Activated T-cell treated with anti-CD3 and anti-CD28 coated beads, Interleukin-2, amount 50 U/mL, for 24 hours (primary cell): ENCODE measurements around the gene CCK.
A peak's percentile ranks its signal among the peaks of the same experiment; 100 is the strongest.

Experiments
- DNase-seq: peaks from one replicate; pipeline ENCODE4 v3.0.0-alpha.2; 2020
- H3K27ac Mint-ChIP-seq: 2 replicates; pipeline ENCODE4 v1.8.0; 2020; ENCODE audit warnings: mild to moderate bottlenecking, mixed read lengths
- H3K27me3 Mint-ChIP-seq: 2 replicates; pipeline ENCODE4 v1.8.0; 2020; ENCODE audit warnings: mixed read lengths
- H3K36me3 Mint-ChIP-seq: 2 replicates; pipeline ENCODE4 v1.8.0; 2020; ENCODE audit warnings: low read depth, mixed read lengths
- H3K4me1 Mint-ChIP-seq: 2 replicates; pipeline ENCODE4 v1.8.0; 2020; ENCODE audit warnings: low read depth, mixed read lengths
- H3K4me3 Mint-ChIP-seq: 2 replicates; pipeline ENCODE4 v1.8.0; 2020; ENCODE audit warnings: mild to moderate bottlenecking, moderate library complexity, mixed read lengths
- H3K9me3 Mint-ChIP-seq: 2 replicates; pipeline ENCODE4 v1.8.0; 2020; ENCODE audit warnings: mixed read lengths

The CCK gene

DNA sequence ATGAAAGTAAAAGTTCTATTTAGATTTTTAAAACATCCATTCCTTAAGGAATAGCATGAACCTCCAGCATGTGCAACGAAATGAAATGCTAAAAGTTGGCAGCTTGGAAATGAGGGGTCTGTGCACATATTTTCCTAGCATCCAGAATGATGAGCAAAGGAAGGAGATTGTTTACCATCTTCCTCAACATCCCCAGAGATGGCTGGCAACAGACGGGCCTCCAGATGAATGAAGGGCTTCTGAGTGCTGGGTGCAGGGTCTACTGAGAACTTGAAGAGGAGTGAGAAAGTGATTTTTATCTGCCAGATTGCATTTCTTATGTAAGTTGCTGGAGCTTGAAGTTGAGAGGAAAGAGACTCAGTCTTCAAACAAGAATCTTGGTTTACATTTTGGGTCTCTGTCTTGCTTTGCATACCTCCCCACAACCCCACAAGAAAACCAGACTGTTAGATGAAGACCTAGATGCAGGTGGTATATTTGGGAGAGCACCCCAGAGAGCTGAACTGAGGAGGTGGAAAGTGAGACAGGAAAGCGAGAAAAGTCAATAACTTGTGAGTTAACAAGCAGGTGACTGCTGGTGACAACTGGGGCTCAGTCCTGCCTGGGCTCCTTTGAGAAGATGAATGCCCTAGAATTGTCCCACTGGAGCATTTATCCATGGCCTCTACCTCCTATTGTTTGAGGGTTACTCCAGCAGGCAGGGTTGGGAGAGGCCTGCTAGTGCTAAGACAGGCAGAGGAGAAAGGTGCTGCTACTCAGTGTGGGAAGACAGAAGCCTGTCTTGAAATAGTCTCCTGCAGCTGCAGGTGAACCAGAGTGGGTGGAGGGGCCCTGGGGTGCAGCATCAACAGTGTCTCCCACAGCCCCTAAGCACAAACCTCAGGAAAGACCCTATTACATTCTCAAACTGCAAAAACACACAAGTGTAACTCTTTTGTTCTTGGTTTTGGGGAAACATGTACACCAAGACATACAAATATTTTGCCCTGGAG is 10.5 kb upstream of the CCK start:
- H3K36me3 Mint-ChIP-seq = no peaks in the 10 kb centered on the region
- no peak overlapping the region for H3K27ac Mint-ChIP-seq
- H3K4me1 Mint-ChIP-seq = no peaks in the 10 kb centered on the region
- DNase-seq = no peak
- H3K27me3 Mint-ChIP-seq = no peaks in the 10 kb centered on the region
- peaks cover 22% of the 10 kb centered on the region for H3K9me3 Mint-ChIP-seq
- H3K4me3 Mint-ChIP-seq = no peak overlapping the region

DNA sequence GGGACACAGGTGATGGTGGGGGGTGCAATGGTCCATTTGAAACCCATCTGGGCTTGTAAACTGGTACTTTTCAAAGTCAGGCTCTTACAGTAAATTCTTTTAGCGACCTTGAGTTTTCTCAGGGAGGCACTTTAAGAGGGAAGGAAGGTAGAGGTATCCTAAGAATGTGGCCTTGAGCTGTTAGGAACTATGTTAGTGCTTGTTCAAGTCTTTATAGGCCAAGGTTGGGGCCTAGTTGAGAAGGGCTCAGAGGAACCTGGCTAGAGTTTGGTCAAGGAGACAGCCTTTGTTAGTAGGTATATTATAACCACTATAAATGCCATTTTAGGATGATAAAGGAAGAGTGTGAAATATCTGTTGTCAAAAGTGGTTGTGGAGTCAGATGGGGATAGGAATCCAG is 9.2 kb upstream of the CCK start:
- H3K27me3 Mint-ChIP-seq = peaks cover 10% of the 10 kb centered on the region
- H3K36me3 Mint-ChIP-seq = no peaks in the 10 kb centered on the region
- H3K27ac Mint-ChIP-seq = no peak overlapping the region
- H3K4me1 Mint-ChIP-seq = no peaks in the 10 kb centered on the region
- H3K4me3 Mint-ChIP-seq = no peak overlapping the region
- peaks cover 23% of the 10 kb centered on the region for H3K9me3 Mint-ChIP-seq
- DNase-seq = no peak

DNA sequence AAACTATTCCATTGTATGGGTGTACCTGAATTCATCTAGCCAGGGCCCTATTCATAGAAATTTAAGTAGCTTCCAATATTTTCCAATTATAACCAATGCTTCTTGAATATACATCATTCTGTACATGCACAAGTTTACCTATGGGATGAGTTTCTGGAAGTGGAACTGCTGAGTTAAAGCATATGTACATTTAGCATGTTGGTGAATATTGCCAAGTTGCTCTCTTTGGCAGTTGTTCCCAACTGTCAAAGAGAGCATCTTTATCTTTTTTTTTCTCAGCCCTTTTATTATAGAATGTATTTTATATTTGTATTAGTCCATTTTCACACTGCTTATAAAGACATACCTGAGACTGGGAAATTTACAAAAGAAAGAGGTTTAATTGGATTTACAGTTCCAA is 8.3 kb upstream of the CCK start:
- Mint-ChIP-seq H3K27me3 (peaks cover 17% of the 10 kb centered on the region), H3K9me3 (peaks cover 15% of the 10 kb centered on the region)

DNA sequence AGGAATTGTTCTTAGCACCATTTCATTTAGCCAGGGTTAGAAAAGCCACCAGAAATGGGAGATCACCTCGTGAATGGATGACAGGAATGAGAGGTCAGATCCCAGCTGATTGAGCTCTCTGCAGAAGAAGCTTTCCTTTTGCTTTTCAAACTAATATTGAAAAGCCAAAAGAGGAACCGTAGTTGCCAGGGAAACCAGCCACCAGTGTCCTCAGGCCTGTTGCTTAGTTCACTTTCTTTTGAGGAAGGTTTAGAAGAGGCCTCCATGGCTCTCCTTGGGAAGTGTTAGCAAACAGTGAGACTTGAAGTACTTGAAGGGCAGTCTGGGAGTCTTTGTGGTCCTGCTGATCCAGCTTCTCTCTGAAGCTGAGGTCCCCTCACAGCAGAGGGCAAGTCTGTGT is 7.4 kb upstream of the CCK start:
- peaks cover 11% of the 10 kb centered on the region for H3K9me3 Mint-ChIP-seq

More for the DNA sequence above, 8.3 kb upstream of the CCK start:
- no peaks in the 10 kb centered on the region for H3K36me3 Mint-ChIP-seq
- no peak overlapping the region for H3K27ac Mint-ChIP-seq
- H3K4me3 Mint-ChIP-seq = no peak overlapping the region
- DNase-seq = no peak
- H3K4me1 Mint-ChIP-seq = no peaks in the 10 kb centered on the region

DNA sequence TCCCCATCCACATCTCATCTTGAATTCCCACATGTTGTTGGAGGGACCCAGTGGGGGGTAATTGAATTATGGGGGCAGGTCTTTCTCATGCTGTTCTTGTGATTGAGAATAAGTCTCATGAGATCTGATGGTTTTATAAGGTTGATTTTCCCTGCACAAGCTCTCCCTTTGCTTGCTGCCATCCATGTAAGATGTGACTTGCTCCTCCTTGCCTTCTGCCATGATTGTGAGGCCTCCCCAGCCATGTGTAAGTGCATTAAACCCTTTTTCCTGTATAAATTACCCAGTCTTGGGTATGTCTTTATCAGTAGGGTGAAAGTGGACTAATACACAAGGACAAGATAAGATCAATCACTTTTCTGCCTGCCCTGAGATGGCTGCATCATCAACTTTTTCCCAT is 5.8 kb upstream of the CCK start:
- Mint-ChIP-seq H3K27ac (no peak overlapping the region), H3K4me1 (no peaks in the 10 kb centered on the region), H3K9me3 (peaks cover 11% of the 10 kb centered on the region), H3K27me3 (peaks cover 42% of the 10 kb centered on the region), H3K36me3 (no peaks in the 10 kb centered on the region), H3K4me3 (no peak overlapping the region)
- DNase-seq = no peak

More for the DNA sequence above, 7.4 kb upstream of the CCK start:
- Mint-ChIP-seq H3K36me3 (no peaks in the 10 kb centered on the region), H3K27me3 (peaks cover 26% of the 10 kb centered on the region), H3K4me1 (no peaks in the 10 kb centered on the region), H3K4me3 (no peak overlapping the region), H3K27ac (no peak overlapping the region)
- DNase-seq = no peak

DNA sequence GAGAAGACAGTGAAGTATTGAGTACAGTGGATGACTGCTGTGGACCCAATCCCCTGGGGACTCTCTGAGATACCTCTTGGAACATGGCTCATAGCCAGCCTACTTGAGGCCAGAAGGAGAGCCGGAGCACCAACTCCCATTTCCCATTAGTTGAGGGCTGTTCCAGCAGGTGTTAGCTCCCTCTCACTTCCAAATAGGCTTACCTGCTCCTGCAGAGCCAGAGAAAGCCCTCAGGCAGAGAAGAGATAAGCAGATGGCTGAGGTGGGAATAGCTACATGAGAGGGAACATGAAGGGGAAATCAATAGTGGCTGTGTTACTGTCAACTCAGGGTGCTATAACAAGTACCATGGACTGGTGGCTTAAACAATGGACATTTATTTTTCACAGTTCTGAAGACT is 4.6 kb upstream of the CCK start:
- H3K27ac Mint-ChIP-seq = no peak overlapping the region
- no peak for DNase-seq
- no peaks in the 10 kb centered on the region for H3K36me3 Mint-ChIP-seq
- H3K9me3 Mint-ChIP-seq = peaks cover 11% of the 10 kb centered on the region
- H3K4me1 Mint-ChIP-seq = peaks cover 2% of the 10 kb centered on the region
- H3K27me3 Mint-ChIP-seq = peaks cover 50% of the 10 kb centered on the region
- no peak overlapping the region for H3K4me3 Mint-ChIP-seq

DNA sequence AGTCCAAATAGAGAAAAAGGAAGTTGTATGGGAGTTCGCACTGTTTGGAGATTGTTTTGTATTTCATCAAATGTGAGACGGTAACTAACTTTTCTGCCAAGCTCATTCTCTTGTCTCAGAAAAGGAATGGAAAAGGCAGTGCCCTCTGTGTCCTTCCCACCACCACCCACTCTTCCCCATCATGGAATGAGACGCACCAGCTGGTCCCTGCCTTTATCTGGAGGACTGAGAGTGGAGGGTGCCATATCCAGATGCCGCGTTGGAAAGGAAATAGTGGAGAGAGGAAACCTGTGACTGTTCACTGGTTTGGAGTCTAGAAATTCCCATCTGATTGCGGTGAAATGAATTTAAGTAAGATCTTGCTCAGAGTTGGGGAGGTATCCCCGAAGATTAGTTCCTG is 3.7 kb upstream of the CCK start:
- Mint-ChIP-seq H3K4me1 (peaks cover 11% of the 10 kb centered on the region), H3K27me3 (peaks cover 59% of the 10 kb centered on the region)
- DNase-seq = no peak

DNA sequence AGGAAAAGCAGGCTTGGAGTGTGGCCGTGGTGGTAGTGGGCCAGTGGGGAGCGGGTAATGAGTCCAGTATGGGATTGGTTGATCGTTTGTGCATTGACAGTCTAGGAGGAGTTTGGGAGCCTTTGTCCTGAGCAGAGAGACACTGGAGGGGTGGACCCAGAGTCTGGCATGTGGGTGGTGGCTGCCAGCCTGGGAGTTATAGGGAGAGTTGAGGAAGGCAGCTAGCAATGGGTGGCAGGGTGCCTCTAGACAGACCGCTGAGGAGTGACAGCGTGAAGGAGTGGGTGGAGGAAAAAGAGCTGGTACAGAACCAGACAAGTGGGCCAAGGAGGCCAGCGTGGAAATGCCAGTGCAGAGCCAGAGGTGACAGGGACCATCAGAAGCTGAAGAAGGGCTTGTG is 1.9 kb upstream of the CCK start:
- no peak for DNase-seq
- H3K4me3 Mint-ChIP-seq = no peak overlapping the region
- H3K36me3 Mint-ChIP-seq = no peaks in the 10 kb centered on the region
- H3K9me3 Mint-ChIP-seq = peaks cover 11% of the 10 kb centered on the region
- peaks cover 76% of the 10 kb centered on the region for H3K27me3 Mint-ChIP-seq
- peaks cover 20% of the 10 kb centered on the region for H3K4me1 Mint-ChIP-seq
- no peak overlapping the region for H3K27ac Mint-ChIP-seq

More for the DNA sequence above, 3.7 kb upstream of the CCK start:
- no peaks in the 10 kb centered on the region for H3K36me3 Mint-ChIP-seq
- peaks cover 11% of the 10 kb centered on the region for H3K9me3 Mint-ChIP-seq
- no peak overlapping the region for H3K4me3 Mint-ChIP-seq
- no peak overlapping the region for H3K27ac Mint-ChIP-seq

DNA sequence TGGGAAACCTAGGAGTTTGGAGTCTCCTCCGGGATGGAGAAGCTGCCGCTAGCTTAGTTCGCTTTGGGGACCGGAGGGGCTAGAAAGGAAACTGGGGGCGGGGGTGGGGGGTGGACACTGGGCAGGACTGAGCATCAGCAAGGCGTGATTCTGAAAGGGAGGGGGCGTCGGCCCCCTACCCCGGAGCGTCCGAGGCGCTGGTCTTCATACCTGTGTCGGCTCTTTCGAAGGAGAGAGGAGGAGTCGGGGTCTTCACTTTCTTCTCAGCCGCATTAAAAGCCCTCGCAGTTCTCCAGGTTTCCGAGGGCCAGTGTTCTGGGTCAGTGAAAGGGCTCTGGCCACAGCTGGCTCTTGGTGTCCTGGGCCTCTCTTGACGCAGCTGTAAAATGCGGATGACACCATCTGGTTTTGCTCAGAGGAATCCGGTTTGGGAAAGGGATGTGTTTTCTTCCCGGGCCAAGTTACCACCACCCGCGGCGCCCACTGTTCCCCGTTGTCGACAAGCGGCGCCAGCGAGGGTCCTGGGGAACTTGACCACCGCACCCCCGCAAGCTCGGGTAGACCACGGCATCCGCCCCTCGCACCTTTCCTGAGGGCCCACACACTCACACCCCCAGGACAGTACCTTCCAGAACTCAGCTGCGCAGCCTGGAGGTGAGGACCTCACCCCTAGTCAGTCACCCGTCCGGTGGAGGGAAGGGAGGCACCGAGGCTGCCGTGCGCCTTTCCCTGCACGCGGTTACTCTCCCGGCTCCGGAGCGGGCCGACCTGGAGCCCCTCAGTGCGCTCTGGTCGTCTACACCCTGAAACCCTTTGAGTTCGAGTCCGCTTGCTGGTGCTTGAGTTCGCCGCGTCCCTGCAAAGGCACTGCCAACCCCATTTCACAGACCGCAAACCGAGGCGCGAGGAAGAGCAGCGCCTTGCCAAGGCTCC is 660 bp downstream of the CCK start:
- Mint-ChIP-seq H3K4me1 (peaks cover 20% of the 10 kb centered on the region), H3K27ac (no peak overlapping the region), H3K36me3 (no peaks in the 10 kb centered on the region), H3K4me3 (no peak overlapping the region), H3K9me3 (no peaks in the 10 kb centered on the region), H3K27me3 (peaks cover 87% of the 10 kb centered on the region)
- no peak for DNase-seq

DNA sequence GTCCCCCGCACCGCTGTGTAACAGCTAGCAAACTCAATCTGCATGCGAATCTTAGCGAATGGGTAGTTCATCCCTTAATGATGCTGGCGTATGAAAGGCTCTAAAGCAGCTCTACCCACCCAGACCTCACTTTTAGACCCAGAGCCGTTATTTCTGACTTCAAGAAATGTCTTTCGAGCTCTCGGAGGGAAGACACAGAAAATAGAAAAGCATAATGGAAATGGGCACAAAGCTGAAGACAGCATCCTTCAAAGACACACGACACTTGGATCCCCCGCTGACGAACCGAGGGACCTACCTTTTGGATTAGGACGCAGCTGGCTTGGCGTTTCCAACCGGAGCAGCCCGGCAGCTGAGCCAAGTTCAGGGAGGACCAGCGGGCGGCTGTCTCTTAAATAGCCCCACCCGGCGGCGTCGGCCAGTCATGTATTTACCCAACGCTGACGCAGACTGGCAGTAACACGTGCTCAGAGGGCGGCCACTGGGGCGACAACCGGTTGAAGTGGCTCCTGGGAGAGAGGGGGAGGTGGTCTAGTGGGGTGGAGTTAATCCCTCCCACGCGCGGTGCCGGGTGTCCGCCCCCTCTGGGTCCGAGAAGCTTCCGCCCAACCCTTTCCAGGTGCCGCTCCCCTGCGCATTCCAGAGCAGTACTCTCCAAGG is 1.5 kb downstream of the CCK start:
- Mint-ChIP-seq H3K4me3 (peak overlapping the region; percentile 20), H3K4me1 (peaks cover 20% of the 10 kb centered on the region), H3K36me3 (no peaks in the 10 kb centered on the region), H3K9me3 (no peaks in the 10 kb centered on the region), H3K27ac (no peak overlapping the region), H3K27me3 (peaks cover 89% of the 10 kb centered on the region)
- peak; percentile 47 for DNase-seq

DNA sequence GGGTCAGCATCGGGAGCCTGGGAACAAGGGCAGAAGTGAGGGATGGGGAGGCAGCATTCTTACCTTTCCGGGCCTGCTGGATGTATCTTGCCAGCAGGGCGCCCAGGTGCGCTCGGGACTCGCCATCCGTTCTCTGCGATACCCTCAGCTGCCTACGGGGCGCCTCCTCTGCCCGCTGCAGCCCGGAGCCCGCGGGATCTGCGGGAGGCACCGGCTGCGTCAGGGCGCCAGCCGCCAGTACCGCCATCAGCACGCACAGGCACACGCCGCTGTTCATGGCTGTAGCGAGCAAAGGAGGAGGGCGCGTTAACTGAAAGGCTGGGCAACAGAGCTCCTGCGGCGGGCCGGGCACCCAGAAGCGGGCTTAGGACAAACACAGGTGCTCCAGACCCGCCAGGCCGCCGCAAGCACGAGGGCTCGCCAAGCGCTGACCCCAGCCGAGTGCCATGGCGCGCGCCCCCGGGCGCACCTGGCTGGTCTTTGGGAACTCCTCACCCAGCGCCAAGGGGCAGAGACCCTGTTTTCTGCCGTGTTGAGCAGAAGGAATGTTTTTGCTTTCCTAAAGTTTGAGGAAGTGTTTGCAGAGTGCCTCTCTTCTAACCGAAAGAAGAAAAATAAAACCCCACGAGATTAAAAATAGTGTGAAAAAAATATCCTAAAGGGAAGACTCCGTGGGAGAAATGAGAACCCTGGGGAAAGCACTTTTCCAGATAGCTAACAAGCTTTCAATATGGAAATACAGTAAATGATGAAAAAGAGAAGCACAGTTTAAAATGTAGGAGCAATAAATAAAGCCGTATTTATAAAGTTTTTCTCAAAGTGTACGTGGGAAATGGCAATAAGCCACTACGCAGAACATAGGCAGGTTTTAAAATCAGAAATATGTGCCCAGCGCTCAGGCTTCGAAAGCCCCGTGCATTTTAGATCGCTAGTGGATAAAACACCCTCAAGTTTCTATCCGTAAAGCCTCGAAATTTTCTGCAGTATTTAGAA is 2.3 kb downstream of the CCK start:
- no peak overlapping the region for H3K27ac Mint-ChIP-seq
- H3K36me3 Mint-ChIP-seq = no peaks in the 10 kb centered on the region
- peaks cover 85% of the 10 kb centered on the region for H3K27me3 Mint-ChIP-seq
- H3K4me3 Mint-ChIP-seq = peak overlapping the region; percentile 23
- no peaks in the 10 kb centered on the region for H3K9me3 Mint-ChIP-seq
- H3K4me1 Mint-ChIP-seq = peaks cover 20% of the 10 kb centered on the region
- DNase-seq = peak; percentile 43

DNA sequence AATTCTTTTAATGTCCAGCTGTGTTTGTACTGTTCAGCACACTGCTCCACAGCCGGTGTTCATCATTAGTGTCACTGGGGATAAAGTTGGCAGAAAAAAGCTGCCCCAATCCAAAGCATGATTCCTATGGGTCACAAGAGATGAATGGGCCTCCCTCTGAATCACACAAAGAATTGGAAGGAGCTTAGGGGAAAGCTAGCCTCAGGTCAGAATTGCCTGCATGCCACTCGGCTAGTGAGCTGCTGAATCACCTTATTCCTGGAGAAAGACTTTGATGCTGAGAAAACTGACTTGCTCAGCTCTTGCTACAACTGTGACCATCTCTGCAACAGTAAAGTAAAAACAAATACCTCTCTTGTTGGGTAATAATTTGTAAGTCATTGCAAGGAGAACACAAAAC is 3.5 kb downstream of the CCK start:
- H3K4me3 Mint-ChIP-seq = no peak overlapping the region
- no peak overlapping the region for H3K27ac Mint-ChIP-seq
- DNase-seq = no peak
- H3K4me1 Mint-ChIP-seq = peaks cover 20% of the 10 kb centered on the region
- peaks cover 85% of the 10 kb centered on the region for H3K27me3 Mint-ChIP-seq
- H3K9me3 Mint-ChIP-seq = no peaks in the 10 kb centered on the region
- no peaks in the 10 kb centered on the region for H3K36me3 Mint-ChIP-seq

DNA sequence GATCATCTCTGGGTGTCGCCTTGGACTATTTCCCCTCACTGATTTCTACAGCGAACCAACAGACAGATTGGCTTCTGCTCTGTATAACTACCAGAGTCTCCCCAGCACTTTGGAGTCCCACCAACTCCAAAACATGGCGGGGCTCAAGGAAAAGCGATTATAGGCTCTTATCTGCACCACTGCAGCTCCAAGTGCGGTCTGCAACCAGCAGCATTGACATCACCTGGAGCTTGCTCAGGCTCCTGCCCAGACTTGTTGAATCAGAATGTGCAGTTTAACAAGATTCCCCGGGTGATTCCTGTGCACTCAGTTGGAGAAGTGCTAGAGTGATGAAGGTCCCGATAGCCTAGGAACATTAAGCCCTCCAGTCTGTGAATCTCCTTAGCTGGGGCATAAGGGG is 9.0 kb downstream of the CCK start:
- H3K4me3 Mint-ChIP-seq = no peak overlapping the region
- peaks cover 51% of the 10 kb centered on the region for H3K27me3 Mint-ChIP-seq
- DNase-seq = no peak
- H3K4me1 Mint-ChIP-seq = peaks cover 14% of the 10 kb centered on the region
- H3K36me3 Mint-ChIP-seq = no peaks in the 10 kb centered on the region
- H3K27ac Mint-ChIP-seq = no peak overlapping the region
- no peaks in the 10 kb centered on the region for H3K9me3 Mint-ChIP-seq
